DOHH2 (cell line): ENCODE results near the gene OR2AE1.

ENCODE experiments used
- H3F3A ChIP-seq: fragments of 200-600 bp; sonication (generic), shearing (Covaris generic); 2 replicates; pipeline ENCODE4 v1.6.0; 2016; ENCODE audit warnings: antibody characterized with exemption, mild to moderate bottlenecking; ENCODE audit not compliant: control insufficient read depth, insufficient read depth
- H3K27ac ChIP-seq: fragments of 200-600 bp; sonication (generic); 2 replicates; pipeline ENCODE4 v1.5.1; 2014; ENCODE audit warnings: low read depth, mild to moderate bottlenecking, low read length, moderate library complexity
- H3K27me3 ChIP-seq: fragments of 200-600 bp; sonication (generic); 2 replicates; pipeline ENCODE4 v1.6.1; 2014; ENCODE audit warnings: mild to moderate bottlenecking, low read length, mixed read lengths; ENCODE audit not compliant: control insufficient read depth
- H3K36me3 ChIP-seq: fragments of 200-600 bp; sonication (generic); 2 replicates; pipeline ENCODE4 v1.6.1; 2014; ENCODE audit warnings: mild to moderate bottlenecking, low read length, moderate library complexity, mixed read lengths; ENCODE audit not compliant: control insufficient read depth
- H3K4me1 ChIP-seq: fragments of 200-600 bp; sonication (generic); 2 replicates; pipeline ENCODE4 v1.6.1; 2014; ENCODE audit warnings: mild to moderate bottlenecking, low read length, mixed read lengths; ENCODE audit not compliant: control insufficient read depth
- H3K4me2 ChIP-seq: fragments of 200-600 bp; sonication (generic); 2 replicates; pipeline ENCODE4 v1.6.0; 2014; ENCODE audit warnings: mild to moderate bottlenecking, low read length, moderate library complexity
- H3K4me3 ChIP-seq: fragments of 200-600 bp; sonication (generic); 2 replicates; pipeline ENCODE4 v1.5.1; 2014; ENCODE audit warnings: mild to moderate bottlenecking, low read length, mixed read lengths
- H3K79me2 ChIP-seq: fragments of 200-600 bp; sonication (generic); 2 replicates; pipeline ENCODE4 v1.6.1; 2014; ENCODE audit warnings: mild to moderate bottlenecking, low read length, mixed read lengths; ENCODE audit not compliant: control insufficient read depth
- H3K9me2 ChIP-seq: fragments of 200-600 bp; sonication (generic); replicated peaks from 2 replicates; pipeline ENCODE4 v1.6.1; 2014; ENCODE audit warnings: mild to moderate bottlenecking, low read length, mixed read lengths; ENCODE audit not compliant: control insufficient read depth
- H3K9me3 ChIP-seq: fragments of 200-600 bp; sonication (generic); 2 replicates; pipeline ENCODE4 v1.6.1; 2014; ENCODE audit warnings: antibody characterized with exemption, low read length, mixed read lengths; ENCODE audit not compliant: control insufficient read depth, insufficient read depth
- H4K20me1 ChIP-seq: fragments of 200-600 bp; sonication (generic); 2 replicates; pipeline ENCODE4 v1.6.0; 2014; ENCODE audit warnings: low read depth, mild to moderate bottlenecking, antibody characterized with exemption, low read length, moderate library complexity; ENCODE audit not compliant: control insufficient read depth, insufficient read depth
- EZH2phosphoT487 ChIP-seq: fragments of 200-600 bp; sonication (generic); IDR thresholded peaks from 2 replicates; pipeline ENCODE4 v1.6.1; 2017; ENCODE audit warnings: borderline replicate concordance, mild to moderate bottlenecking, antibody characterized with exemption, low read length, moderate library complexity, mixed read lengths
- TF ChIP-seq, protein P1 (sequence below): fragments of 200-600 bp; sonication (generic); IDR thresholded peaks from one replicate; pipeline ENCODE4 v1.5.1; 2014; ENCODE audit warnings: antibody characterized with exemption, mild to moderate bottlenecking, low read depth, low read length; ENCODE audit not compliant: poor library complexity, severe bottlenecking

The OR2AE1 gene

DNA sequence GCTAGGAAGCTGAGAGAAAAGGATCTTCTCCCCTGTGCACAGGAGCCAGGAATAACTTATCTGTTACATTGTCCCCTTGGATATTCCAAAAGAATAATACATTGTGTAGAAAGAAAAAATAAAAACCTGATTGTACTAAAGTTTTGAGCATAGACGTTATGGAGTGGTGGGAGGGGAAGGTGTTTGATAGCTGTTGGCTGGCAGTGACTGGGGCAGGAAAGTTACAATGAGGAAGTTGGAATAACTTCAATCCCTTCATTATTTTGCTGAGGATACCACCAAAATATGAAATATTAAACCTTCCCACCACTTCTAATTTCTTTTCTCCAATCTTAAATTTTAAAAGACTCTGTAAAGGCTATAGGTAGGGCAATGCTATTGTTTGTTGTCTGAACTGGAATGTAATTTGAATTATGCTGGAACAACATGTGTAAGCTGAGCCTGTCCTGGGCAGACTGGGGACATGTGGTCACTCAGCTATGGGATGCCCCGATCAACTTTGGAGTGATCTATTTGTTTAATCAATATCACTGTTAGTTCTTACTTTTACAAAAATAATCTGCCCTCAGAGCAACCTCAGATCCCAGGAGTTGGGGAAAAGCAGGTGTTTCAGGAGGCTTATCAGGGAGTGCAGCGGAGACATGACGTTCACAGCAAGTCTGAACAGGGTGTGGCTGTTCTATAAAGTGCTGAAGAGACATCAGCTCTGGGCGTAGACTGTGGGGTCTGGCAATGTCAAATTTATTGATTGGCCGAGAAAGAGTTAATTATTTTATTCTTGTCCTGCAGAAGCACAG, 28.2 kb downstream of the OR2AE1 start:
- Histone ChIP-seq H3K79me2 (no peaks in the 10 kb centered on the region), H3F3A (no peaks in the 10 kb centered on the region), H3K27me3 (peaks cover 12% of the 10 kb centered on the region; the same call in 1 of the 2 replicates), H3K9me2 (no peaks in the 10 kb centered on the region), H4K20me1 (no peaks in the 10 kb centered on the region), H3K4me1 (no peaks in the 10 kb centered on the region), H3K27ac (no peak overlapping the region), H3K4me3 (no peak overlapping the region), H3K4me2 (no peak overlapping the region), H3K36me3 (no peaks in the 10 kb centered on the region), H3K9me3 (no peaks in the 10 kb centered on the region)
- no peak for TF ChIP-seq EZH2phosphoT487
- TF ChIP-seq, protein P1, sequence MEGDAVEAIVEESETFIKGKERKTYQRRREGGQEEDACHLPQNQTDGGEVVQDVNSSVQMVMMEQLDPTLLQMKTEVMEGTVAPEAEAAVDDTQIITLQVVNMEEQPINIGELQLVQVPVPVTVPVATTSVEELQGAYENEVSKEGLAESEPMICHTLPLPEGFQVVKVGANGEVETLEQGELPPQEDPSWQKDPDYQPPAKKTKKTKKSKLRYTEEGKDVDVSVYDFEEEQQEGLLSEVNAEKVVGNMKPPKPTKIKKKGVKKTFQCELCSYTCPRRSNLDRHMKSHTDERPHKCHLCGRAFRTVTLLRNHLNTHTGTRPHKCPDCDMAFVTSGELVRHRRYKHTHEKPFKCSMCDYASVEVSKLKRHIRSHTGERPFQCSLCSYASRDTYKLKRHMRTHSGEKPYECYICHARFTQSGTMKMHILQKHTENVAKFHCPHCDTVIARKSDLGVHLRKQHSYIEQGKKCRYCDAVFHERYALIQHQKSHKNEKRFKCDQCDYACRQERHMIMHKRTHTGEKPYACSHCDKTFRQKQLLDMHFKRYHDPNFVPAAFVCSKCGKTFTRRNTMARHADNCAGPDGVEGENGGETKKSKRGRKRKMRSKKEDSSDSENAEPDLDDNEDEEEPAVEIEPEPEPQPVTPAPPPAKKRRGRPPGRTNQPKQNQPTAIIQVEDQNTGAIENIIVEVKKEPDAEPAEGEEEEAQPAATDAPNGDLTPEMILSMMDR, result no peak

DNA sequence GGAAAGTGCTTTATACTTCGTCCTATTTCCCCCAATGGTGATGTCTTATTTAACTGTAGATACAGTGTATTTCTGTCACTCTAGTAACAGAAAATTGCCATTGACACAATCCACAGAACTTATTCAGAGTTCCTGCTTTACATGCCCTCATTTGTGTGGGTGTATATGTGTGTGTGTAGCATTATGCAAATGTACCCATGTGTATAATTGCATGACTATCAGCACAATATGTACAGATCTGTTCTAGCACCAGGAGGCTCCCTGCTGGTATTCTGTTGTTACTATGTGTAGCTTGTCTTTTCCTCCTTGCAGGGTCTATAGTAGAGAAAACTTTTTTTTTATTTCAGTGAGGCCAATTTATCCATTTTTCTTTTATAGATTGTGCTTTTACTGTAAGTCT, 32.5 kb downstream of the OR2AE1 start:
- Histone ChIP-seq H4K20me1 (no peaks in the 10 kb centered on the region), H3K9me2 (no peaks in the 10 kb centered on the region), H3F3A (no peaks in the 10 kb centered on the region), H3K9me3 (no peaks in the 10 kb centered on the region), H3K4me1 (no peaks in the 10 kb centered on the region), H3K79me2 (no peaks in the 10 kb centered on the region), H3K4me3 (no peak overlapping the region), H3K27ac (no peak overlapping the region), H3K27me3 (peaks cover 26% of the 10 kb centered on the region), H3K4me2 (no peak overlapping the region), H3K36me3 (no peaks in the 10 kb centered on the region)
- TF ChIP-seq EZH2phosphoT487, result no peak
- TF ChIP-seq, protein P1, result no peak

DNA sequence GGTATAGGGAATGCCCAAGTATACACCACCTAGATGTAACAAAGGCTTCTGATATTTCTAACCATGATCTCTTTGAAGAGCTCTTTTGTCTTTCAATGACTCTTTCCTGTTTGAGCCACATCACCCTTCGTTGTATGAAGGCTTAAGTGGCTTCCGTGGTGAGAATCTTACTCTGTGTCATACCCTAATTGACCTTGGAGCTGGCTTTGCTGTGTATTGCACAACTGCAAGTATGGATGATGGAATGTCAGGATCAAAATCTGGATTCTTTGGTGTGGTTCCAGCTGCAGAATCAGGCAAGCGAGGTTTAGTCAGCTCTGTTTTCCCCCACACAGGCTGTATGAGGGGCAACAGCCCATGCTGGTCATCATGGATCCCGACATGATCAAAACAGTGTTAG, 33.0 kb downstream of the OR2AE1 start:
- H3K4me3 ChIP-seq, result no peak overlapping the region
- TF ChIP-seq, protein P1, result no peak
- no peak for TF ChIP-seq EZH2phosphoT487
- H3K27ac ChIP-seq, result no peak overlapping the region
- H3K9me3 ChIP-seq, result no peaks in the 10 kb centered on the region
- no peaks in the 10 kb centered on the region for H3K9me2 ChIP-seq
- H3K4me2 ChIP-seq, result no peak overlapping the region
- no peaks in the 10 kb centered on the region for H3K4me1 ChIP-seq
- no peaks in the 10 kb centered on the region for H4K20me1 ChIP-seq
- peaks cover 31% of the 10 kb centered on the region for H3K27me3 ChIP-seq
- H3K79me2 ChIP-seq, result no peaks in the 10 kb centered on the region
- H3F3A ChIP-seq, result no peaks in the 10 kb centered on the region
- no peaks in the 10 kb centered on the region for H3K36me3 ChIP-seq
